HepG2 (cell line): Measurements from ENCODE around the gene HERC5. TPM values are rescaled to one million over a fixed set of nuclear protein-coding genes. Genes with fewer than 3 reads are reported as not detected.

Experiments used
- ATAC-seq: fragments of 200-7000 bp; cut with Tn5 transposase; 3 replicates; pipeline ENCODE4 v1.9.1; 2020; ENCODE audit warnings: mild to moderate bottlenecking, moderate library complexity
- BruUV-seq: library from RNA; stranded (reverse); fragments of 400-500 nt; replicated peaks from 2 replicates; lab custom pipeline; 2021; lab: Mats Ljungman, UMichigan
- CTCF ChIA-PET: fragments of 300-600 bp; formaldehyde crosslinking; extraction: SDS; loops from one replicate; lab custom pipeline; 2021; ENCODE audit warnings: low total read pairs, inconsistent platforms, low intra/inter-chr PET ratio; lab: Yijun Ruan, JAX
- POLR2A ChIA-PET: fragments of 350-600 bp; sonication (Branson Sonifier 250); formaldehyde crosslinking; loops from one replicate; lab custom pipeline; 2020; ENCODE audit warnings: antibody characterized with exemption, inconsistent platforms; lab: Yijun Ruan, JAX
- DNase-seq: peaks from one replicate; pipeline ENCODE4 v3.0.0-alpha.2; 2015; ENCODE audit warnings: low spot score
- FAIRE-seq: peaks from 3 replicates; lab custom pipeline; 2011; peaks lifted over from hg19 to GRCh38; lab: Jason Lieb, UNC
- H2AFZ ChIP-seq: one replicate; pipeline ENCODE4 v1.6.1; 2011; ENCODE audit warnings: low read length, inconsistent platforms
- H3K27ac ChIP-seq: fragments of 300-600 bp; 3 replicates; pipeline ENCODE4 v1.8.0; 2011; ENCODE audit warnings: mixed run types, mild to moderate bottlenecking, mixed read lengths, low read length, inconsistent platforms; ENCODE audit not compliant: insufficient read depth; ENCODE audit errors: extremely low read length
- H3K27me3 ChIP-seq, 2 experiments: fragments of 200-600 bp in 1 of 2; 2 replicates in 1 of 2; 3 replicates in 1 of 2; pipeline versions ENCODE4 v1.6.0 to v1.8.0; 2011; ENCODE audit warnings: low read length in 2 of 2, mild to moderate bottlenecking in 2 of 2, moderate library complexity in 2 of 2, inconsistent platforms in 1 of 2; ENCODE audit not compliant: insufficient read depth in 2 of 2, control insufficient read depth in 1 of 2
- H3K36me3 ChIP-seq, 2 experiments: fragments of 200-600 bp in 1 of 2; replicated peaks in 1 of 2; 2 replicates in 1 of 2; 3 replicates in 1 of 2; pipeline versions ENCODE4 v1.5.1 to v1.8.0; 2011; ENCODE audit warnings: low read length in 2 of 2, inconsistent platforms in 1 of 2; ENCODE audit not compliant: insufficient read depth in 2 of 2, control insufficient read depth in 1 of 2
- H3K4me1 ChIP-seq: 2 replicates; pipeline ENCODE4 v1.5.1; 2012; ENCODE audit warnings: low read length, inconsistent platforms; ENCODE audit not compliant: insufficient read depth
- H3K4me2 ChIP-seq: 2 replicates; pipeline ENCODE4 v1.6.0; 2011; ENCODE audit warnings: low read depth, low read length, inconsistent platforms
- H3K4me3 ChIP-seq, 3 experiments: fragments of 200-600 bp in 1 of 3; sonication (generic), shearing (Covaris generic) in 1 of 3; replicated peaks in 1 of 3; 2 replicates each; pipeline ENCODE4 v1.5.1; 2011 to 2016; ENCODE audit warnings: low read length in 3 of 3, inconsistent platforms in 2 of 3, low read depth in 2 of 3, mild to moderate bottlenecking in 2 of 3, control low read depth in 1 of 3, mixed read lengths in 1 of 3; ENCODE audit not compliant: insufficient read depth in 1 of 3
- H3K79me2 ChIP-seq: one replicate; pipeline ENCODE4 v1.6.1; 2011; ENCODE audit warnings: low read length, inconsistent platforms; ENCODE audit not compliant: insufficient read depth
- H3K9ac ChIP-seq: 2 replicates; pipeline ENCODE4 v1.6.0; 2011; ENCODE audit warnings: mild to moderate bottlenecking, low read depth, low read length, inconsistent platforms; ENCODE audit not compliant: insufficient read depth
- H3K9me3 ChIP-seq: 2 replicates; pipeline ENCODE4 v1.5.1; 2012; ENCODE audit warnings: mild to moderate bottlenecking, low read length
- H4K20me1 ChIP-seq: 2 replicates; pipeline ENCODE4 v1.6.0; 2011; ENCODE audit warnings: inconsistent platforms, mild to moderate bottlenecking, low read length, moderate library complexity; ENCODE audit not compliant: insufficient read depth
- FOSL1 ChIP-seq: sonication (generic); formaldehyde crosslinking; IDR thresholded peaks from 2 replicates; pipeline ENCODE4 v1.9.0; 2021; ENCODE audit warnings: missing genetic modification reagents, borderline replicate concordance
- KLF13 ChIP-seq: sonication (generic); formaldehyde crosslinking; IDR thresholded peaks from 2 replicates; pipeline ENCODE4 v1.4.0; 2020; ENCODE audit warnings: mild to moderate bottlenecking, missing genetic modification reagents
- SRSF4 ChIP-seq: fragments of 200-400 bp; formaldehyde crosslinking; IDR thresholded peaks from one replicate; pipeline ENCODE4 v1.6.1; 2018; ENCODE audit warnings: mild to moderate bottlenecking, low read depth, low read length, moderate library complexity; ENCODE audit not compliant: poor library complexity, severe bottlenecking
- WGBS: methylation state at CpG from one replicate; pipeline ENCODE4 v1.1.6; 2017; ENCODE audit warnings: low lambda C conversion rate; 5-methylcytosine and 5-hydroxymethylcytosine counted together
- in situ Hi-C: cut with HindIII; loops from 2 replicates; pipeline ENCODE4 v1.10.0; 2017; ENCODE audit warnings: low pct_unique_long_range_greater_than_20kb; ENCODE audit not compliant: extremely low pct_ligation_motif_present
- intact Hi-C: fragments of 100-400 bp; cut with micrococcal nuclease; formaldehyde crosslinking; loops from one replicate; pipeline ENCODE4 v1.10.0; 2022; ENCODE audit not compliant: unreplicated experiment
- polyA plus RNA-seq, 8 experiments: library from polyadenylated mRNA; depleted of rRNA in 3 of 8; stranded (reverse) in 7 of 8; unstranded in 1 of 8; fragments of >200 nt; fragmentation: Illumina TruSeq in 4 of 8; extraction: Trizol in 4 of 8; gene quantifications; 2 replicates each; pipeline versions ENCODE4 v1.2.1 to v1.2.3, GENCODE V29; 2011 to 2016; ENCODE audit warnings: low read depth in 4 of 8, missing spikeins in 1 of 8, mixed read lengths in 1 of 8; ENCODE audit not compliant: insufficient read depth in 1 of 8
- total RNA-seq, 5 experiments: library from RNA; depleted of rRNA; stranded (reverse); fragments of >200 nt; fragmentation: Illumina TruSeq; extraction: Trizol; gene quantifications; 2 replicates each; pipeline ENCODE4 v1.2.3, GENCODE V29; 2016; ENCODE audit warnings: low read depth in 1 of 5
- TF ChIP-seq, protein P1 (sequence below): sonication (generic); formaldehyde crosslinking; IDR thresholded peaks from 2 replicates; pipeline ENCODE4 v1.8.1; 2023; ENCODE audit warnings: missing genetic modification reagents, inconsistent platforms, borderline replicate concordance
- TF ChIP-seq, protein P2 (sequence below): sonication (generic); formaldehyde crosslinking; IDR thresholded peaks from 2 replicates; pipeline ENCODE4 v1.4.0; 2020; ENCODE audit warnings: mild to moderate bottlenecking, missing genetic modification reagents, borderline replicate concordance
- TF ChIP-seq, protein P3 (sequence below), 2 experiments: sonication (generic) in 1 of 2; formaldehyde crosslinking in 1 of 2; IDR thresholded peaks; 2 replicates each; pipeline versions ENCODE4 v1.4.0 to v1.6.1; 2018 to 2020; ENCODE audit warnings: missing genetic modification reagents in 2 of 2, borderline replicate concordance in 1 of 2, low read depth in 1 of 2, mild to moderate bottlenecking in 1 of 2, missing biosample characterization in 1 of 2

The HERC5 gene
- total and polyA plus RNA-seq, 2 of the 13 experiments (the other 11 are each of a cell fraction or from before 2014, with no cell fraction given), result 0.13 to 0.33 TPM

DNA sequence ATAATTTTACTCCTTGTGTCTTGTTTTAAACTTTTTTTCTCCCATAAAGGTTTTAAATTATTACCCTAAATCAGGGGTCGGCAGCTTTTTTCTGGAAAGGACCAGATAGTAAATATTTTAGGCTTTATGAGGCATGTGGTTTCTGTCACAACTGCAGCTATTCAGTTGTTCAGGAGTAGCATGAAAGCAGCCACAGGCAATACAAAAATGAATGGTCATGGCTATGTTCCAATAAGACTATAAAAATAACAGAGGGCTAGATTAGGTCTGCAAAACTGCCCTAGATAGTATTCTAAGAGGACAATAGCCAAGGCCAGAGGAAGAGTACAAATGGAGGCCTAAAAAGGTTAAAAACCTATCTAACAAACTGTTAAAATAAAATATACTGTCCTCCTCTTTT, 24.6 kb downstream of the HERC5 start:
- ATAC-seq, result no peak

More for the DNA sequence above, 24.6 kb downstream of the HERC5 start:
- 41% methylated on average over 1 of the region's 1 CpG for WGBS
- in situ Hi-C loops, result no loop called here
- Histone ChIP-seq H3K9me3 (no peaks in the 10 kb centered on the region), H3K4me1 (peaks cover 19% of the 10 kb centered on the region), H3K9ac (no peak overlapping the region), H3K36me3 (no peaks in the 10 kb centered on the region), H3K79me2 (no peaks in the 10 kb centered on the region), H3K4me2 (no peak overlapping the region), H3K27ac (no peak overlapping the region), H3K27me3 (no peaks in the 10 kb centered on the region), H2AFZ (no peak overlapping the region), H4K20me1 (no peaks in the 10 kb centered on the region), H3K4me3 (no peak overlapping the region)
- FAIRE-seq, result no peak
- ChIA-PET POLR2A (no interaction called here), CTCF (no interaction called here)
- no peak for DNase-seq
- TF ChIP-seq SRSF4 (no peak), FOSL1 (CRISPR knock-in tag) (no peak), KLF13 (CRISPR knock-in tag) (no peak)
- TF ChIP-seq, protein P1, sequence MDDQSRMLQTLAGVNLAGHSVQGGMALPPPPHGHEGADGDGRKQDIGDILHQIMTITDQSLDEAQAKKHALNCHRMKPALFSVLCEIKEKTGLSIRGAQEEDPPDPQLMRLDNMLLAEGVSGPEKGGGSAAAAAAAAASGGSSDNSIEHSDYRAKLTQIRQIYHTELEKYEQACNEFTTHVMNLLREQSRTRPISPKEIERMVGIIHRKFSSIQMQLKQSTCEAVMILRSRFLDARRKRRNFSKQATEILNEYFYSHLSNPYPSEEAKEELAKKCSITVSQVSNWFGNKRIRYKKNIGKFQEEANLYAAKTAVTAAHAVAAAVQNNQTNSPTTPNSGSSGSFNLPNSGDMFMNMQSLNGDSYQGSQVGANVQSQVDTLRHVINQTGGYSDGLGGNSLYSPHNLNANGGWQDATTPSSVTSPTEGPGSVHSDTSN, result no peak
- TF ChIP-seq, protein P2, sequence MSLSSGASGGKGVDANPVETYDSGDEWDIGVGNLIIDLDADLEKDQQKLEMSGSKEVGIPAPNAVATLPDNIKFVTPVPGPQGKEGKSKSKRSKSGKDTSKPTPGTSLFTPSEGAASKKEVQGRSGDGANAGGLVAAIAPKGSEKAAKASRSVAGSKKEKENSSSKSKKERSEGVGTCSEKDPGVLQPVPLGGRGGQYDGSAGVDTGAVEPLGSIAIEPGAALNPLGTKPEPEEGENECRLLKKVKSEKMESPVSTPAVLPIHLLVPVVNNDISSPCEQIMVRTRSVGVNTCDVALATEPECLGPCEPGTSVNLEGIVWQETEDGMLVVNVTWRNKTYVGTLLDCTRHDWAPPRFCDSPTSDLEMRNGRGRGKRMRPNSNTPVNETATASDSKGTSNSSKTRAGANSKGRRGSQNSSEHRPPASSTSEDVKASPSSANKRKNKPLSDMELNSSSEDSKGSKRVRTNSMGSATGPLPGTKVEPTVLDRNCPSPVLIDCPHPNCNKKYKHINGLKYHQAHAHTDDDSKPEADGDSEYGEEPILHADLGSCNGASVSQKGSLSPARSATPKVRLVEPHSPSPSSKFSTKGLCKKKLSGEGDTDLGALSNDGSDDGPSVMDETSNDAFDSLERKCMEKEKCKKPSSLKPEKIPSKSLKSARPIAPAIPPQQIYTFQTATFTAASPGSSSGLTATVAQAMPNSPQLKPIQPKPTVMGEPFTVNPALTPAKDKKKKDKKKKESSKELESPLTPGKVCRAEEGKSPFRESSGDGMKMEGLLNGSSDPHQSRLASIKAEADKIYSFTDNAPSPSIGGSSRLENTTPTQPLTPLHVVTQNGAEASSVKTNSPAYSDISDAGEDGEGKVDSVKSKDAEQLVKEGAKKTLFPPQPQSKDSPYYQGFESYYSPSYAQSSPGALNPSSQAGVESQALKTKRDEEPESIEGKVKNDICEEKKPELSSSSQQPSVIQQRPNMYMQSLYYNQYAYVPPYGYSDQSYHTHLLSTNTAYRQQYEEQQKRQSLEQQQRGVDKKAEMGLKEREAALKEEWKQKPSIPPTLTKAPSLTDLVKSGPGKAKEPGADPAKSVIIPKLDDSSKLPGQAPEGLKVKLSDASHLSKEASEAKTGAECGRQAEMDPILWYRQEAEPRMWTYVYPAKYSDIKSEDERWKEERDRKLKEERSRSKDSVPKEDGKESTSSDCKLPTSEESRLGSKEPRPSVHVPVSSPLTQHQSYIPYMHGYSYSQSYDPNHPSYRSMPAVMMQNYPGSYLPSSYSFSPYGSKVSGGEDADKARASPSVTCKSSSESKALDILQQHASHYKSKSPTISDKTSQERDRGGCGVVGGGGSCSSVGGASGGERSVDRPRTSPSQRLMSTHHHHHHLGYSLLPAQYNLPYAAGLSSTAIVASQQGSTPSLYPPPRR, result no peak
- TF ChIP-seq, protein P3, sequence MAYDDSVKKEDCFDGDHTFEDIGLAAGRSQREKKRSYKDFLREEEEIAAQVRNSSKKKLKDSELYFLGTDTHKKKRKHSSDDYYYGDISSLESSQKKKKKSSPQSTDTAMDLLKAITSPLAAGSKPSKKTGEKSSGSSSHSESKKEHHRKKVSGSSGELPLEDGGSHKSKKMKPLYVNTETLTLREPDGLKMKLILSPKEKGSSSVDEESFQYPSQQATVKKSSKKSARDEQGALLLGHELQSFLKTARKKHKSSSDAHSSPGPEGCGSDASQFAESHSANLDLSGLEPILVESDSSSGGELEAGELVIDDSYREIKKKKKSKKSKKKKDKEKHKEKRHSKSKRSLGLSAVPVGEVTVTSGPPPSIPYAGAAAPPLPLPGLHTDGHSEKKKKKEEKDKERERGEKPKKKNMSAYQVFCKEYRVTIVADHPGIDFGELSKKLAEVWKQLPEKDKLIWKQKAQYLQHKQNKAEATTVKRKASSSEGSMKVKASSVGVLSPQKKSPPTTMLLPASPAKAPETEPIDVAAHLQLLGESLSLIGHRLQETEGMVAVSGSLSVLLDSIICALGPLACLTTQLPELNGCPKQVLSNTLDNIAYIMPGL (CRISPR knock-in tag; IDR thresholded peaks at IDR 0.05; ENCODE audit: borderline replicate concordance in 1 of 2, low read depth in 1 of 2), result no peak
- intact Hi-C loops, result no loop called here
- BruUV-seq, result no TSS peak
